HS-27A (cell line): ENCODE results near the gene INO80C.
"Not testable (repeated sequence)": the region's sequence is repeated elsewhere in the genome, so short reads cannot be mapped to it uniquely, and the experiment has no call there.

Experiments used
- DNase-seq: peaks from one replicate; pipeline ENCODE4 v3.0.0-alpha.2; 2012; ENCODE audit warnings: low read depth, missing footprints

INO80C gene

GRCh38 chr18:35489281-35489680, 8.5 kb downstream of the INO80C start:
- DNase-seq = not testable (repeated sequence)

GRCh38 chr18:35488396-35488795, 9.4 kb downstream of the INO80C start:
- not testable (repeated sequence) for DNase-seq

- DNase-seq = not testable (repeated sequence)
Observed at GRCh38 chr18:35487525-35487924, 10.2 kb downstream of the INO80C start.

- DNase-seq = no peak
Observed at GRCh38 chr18:35485852-35486251, 11.9 kb downstream of the INO80C start.

- DNase-seq = no peak
Observed at GRCh38 chr18:35484034-35484433, 13.7 kb downstream of the INO80C start.

- DNase-seq = no peak
Observed at GRCh38 chr18:35481960-35482366, 15.8 kb downstream of the INO80C start.

- DNase-seq = no peak
Observed at GRCh38 chr18:35479911-35480586, 17.7 kb downstream of the INO80C start.

GRCh38 chr18:35478520-35479435, 19.0 kb downstream of the INO80C start:
- peak; percentile 88 for DNase-seq

- no peak for DNase-seq
Observed at GRCh38 chr18:35477974-35478373, 19.8 kb downstream of the INO80C start.

GRCh38 chr18:35477497-35477896, 20.3 kb downstream of the INO80C start:
- no peak for DNase-seq

- DNase-seq = no peak
Observed at GRCh38 chr18:35474884-35475283, 22.9 kb downstream of the INO80C start.

- no peak for DNase-seq
Observed at GRCh38 chr18:35473562-35473961, 24.2 kb downstream of the INO80C start.

- DNase-seq = no peak
Observed at GRCh38 chr18:35470435-35470834, 27.3 kb downstream of the INO80C start.

GRCh38 chr18:35469725-35470124, 28.0 kb downstream of the INO80C start:
- no peak for DNase-seq

GRCh38 chr18:35468711-35469110, 29.0 kb downstream of the INO80C start:
- DNase-seq = no peak

GRCh38 chr18:35467624-35468016, 30.1 kb downstream of the INO80C start:
- no peak for DNase-seq

GRCh38 chr18:35466815-35467623, 30.7 kb downstream of the INO80C start:
- no peak for DNase-seq

- DNase-seq = no peak
Observed at GRCh38 chr18:35466334-35466733, 31.4 kb downstream of the INO80C start.

- DNase-seq = no peak
Observed at GRCh38 chr18:35465329-35465728, 32.4 kb downstream of the INO80C start.

GRCh38 chr18:35464831-35465279, 32.9 kb downstream of the INO80C start:
- DNase-seq = no peak

- DNase-seq = no peak
Observed at GRCh38 chr18:35463827-35464226, 33.9 kb downstream of the INO80C start.

- no peak for DNase-seq
Observed at GRCh38 chr18:35463050-35463449, 34.7 kb downstream of the INO80C start.
